ENCODE data around the gene SPRN.
"Not testable (repeated sequence)": the region's sequence is repeated elsewhere in the genome, so short reads cannot be mapped to it uniquely, and the experiment has no call there.

SPRN gene

GRCh38 chr10:133456041-133456951, 31.9 kb upstream of the SPRN start:
- DNase-seq = no peak

DNA sequence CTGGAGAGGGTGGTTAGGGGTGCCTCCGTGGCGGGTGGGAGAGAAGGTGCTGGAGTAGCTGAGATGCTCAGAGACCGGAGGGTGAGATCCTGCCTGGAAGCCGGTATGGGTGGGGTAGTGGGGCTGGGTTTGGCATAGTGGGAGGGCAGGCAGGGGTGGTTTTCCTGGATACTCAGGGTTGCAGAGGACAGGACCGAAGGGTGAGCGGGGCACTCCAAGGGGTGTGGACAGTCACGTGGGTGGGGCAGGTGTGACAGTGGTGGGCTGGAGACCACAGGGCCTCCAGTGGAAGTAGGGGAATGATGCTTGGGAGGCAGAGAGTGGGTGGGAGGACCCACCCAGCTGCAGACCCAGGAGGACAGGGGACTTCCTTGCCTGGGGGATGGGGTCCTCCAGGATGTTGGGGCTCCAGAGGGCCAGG, 31.2 kb upstream of the SPRN start:
- no peak for DNase-seq

DNA sequence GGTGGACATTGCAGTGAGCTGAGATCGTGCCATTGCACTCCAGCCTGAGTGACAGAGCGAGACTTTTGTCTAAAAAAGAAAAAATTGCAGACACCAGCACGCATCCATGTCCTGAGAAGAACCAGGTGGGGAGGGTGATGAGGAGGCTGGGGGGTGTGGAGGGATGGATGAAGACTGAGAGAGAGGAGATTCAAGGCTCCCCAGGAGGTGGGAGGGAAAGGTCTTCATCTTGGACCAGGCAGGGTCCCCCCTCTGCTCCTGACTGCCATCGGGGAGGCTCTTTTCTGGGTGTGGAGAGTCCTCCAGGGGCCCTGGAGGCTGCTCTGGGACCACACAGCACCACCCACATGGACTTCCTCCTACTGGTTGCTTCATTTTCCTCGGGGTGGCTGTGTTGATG, 30.8 kb upstream of the SPRN start:
- no peak for DNase-seq

DNA sequence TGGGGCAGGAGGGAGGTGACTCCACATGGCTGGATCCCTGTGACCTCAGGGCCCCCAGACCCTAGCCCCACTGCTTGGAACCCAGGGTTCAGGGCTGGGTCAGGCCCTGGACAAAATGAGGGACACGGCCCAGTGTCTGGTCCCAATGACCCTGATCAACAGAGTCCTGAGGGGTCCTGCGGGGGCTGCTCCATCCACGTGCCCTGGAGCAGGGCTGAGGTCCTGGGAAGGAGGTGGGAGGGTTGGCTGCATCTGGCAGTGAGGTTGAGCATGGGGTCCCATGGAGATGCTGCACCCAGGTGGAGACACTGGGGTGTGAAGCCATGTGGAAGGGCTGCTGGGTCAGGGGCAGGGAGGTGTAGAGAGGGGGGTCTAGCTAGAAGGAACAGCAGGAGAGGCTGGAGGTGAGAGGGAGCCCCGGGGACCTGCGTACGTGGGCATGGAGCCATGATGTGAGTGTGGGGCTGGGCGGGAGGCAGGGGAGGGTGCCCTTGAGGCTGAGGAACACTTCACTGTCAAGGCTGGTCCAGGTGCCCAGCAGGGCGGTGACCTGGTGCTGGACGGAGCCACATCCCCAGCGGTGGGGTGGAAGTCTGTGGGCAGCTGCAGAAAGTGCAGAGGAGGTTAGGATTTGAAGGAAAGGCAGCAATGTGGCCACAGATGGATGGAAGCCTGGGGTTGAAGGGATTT, 29.9 kb upstream of the SPRN start:
- DNase-seq = no peak

- no peak for DNase-seq
These were observed 29.2 kb upstream of the SPRN start, which contains the start of gene SCART1 for GRCh38 chr10:133453516-133454203. Gene SCART1 (plus strand): TSS chr10:133453945. CDS start chr10:133453998, 53 bp downstream.

GRCh38 chr10:133452453-133452852, 28.0 kb upstream of the SPRN start:
- DNase-seq = no peak

DNA sequence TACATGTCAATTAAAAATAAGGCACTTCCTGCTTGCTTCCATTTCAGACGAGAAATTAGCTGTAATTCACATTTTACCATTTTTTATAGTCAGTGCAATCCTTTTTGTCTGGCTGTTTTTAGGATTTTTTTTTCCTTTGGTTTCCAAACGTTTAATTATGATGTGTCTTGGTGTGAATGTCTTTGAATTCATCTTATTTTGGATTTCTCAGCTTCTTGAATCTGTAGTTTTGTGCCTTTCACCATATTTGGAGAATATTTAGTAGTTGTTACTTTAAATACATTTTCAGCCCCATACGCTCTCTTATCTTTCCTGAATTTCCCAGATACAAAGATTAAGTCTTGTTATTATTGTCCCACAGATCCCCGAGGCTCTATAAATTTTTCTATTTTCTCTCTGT, 26.9 kb upstream of the SPRN start:
- no peak for DNase-seq

DNA sequence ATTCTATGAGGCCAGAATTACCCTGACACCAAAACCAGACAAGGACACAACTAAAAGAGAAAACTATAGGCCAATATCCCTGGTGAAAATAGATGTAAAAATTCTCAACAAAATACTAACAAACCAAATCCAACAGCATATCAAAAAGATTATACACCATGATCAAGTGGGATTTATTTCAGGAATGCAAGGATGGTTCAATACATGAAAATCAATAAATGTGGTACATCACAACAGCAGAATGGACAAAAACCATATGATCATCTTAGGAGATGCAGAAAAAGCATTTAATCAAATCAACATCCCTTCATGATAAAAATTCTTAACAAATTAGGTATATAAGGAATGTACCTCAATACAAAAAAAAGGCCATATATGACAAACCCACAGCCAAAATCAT, 23.7 kb upstream of the SPRN start:
- no peak for DNase-seq

- DNase-seq = no peak
These were observed 22.6 kb upstream of the SPRN start for GRCh38 chr10:133446979-133447378.

GRCh38 chr10:133445751-133446708, 21.6 kb upstream of the SPRN start:
- no peak for DNase-seq

GRCh38 chr10:133445268-133445732, 20.9 kb upstream of the SPRN start:
- no peak for DNase-seq

DNA sequence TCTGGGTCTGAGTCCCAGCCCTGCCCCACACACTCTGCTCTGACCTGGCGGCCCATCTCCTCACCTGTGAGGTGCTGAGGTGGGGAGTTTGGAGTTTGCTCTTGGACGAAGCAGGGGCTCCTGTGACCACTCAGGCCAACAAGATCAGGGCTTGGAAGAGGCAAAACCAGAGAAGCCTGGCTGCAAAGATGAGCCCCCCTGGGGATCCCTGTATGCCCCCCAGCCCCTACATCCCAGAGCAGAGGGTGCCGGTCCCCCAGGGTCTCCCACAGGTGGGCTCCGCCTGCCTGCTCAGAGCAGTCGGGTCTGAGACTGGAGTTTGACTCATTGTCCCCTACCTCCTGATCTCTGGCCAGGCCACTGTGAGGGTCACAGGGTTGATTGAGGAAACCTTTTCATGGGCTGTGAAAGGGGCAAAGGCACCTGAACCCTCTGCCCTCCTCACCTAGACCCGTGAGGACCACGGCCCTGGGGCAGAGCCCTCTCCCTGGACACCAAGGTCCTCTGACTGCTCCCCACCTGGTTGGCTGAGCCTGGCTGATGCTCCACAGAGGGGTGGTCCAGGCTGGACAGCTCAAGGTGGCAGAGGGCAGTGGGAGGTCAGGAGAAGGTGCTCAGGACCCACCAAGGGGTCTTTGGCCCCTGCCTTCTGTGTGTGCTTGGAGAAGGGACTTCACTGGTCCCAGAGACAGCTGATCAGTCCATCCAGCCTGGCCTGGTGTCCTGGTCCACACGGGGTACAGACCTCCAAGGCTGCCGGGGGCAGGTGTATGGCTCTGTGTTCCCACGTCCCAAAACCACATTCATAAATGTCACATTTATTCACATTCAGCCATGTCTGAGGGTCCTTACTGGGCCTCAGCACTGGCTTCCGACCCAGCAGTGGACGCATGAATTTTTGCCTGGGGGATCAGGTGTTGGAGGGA, 20.2 kb upstream of the SPRN start:
- no peak for DNase-seq

DNA sequence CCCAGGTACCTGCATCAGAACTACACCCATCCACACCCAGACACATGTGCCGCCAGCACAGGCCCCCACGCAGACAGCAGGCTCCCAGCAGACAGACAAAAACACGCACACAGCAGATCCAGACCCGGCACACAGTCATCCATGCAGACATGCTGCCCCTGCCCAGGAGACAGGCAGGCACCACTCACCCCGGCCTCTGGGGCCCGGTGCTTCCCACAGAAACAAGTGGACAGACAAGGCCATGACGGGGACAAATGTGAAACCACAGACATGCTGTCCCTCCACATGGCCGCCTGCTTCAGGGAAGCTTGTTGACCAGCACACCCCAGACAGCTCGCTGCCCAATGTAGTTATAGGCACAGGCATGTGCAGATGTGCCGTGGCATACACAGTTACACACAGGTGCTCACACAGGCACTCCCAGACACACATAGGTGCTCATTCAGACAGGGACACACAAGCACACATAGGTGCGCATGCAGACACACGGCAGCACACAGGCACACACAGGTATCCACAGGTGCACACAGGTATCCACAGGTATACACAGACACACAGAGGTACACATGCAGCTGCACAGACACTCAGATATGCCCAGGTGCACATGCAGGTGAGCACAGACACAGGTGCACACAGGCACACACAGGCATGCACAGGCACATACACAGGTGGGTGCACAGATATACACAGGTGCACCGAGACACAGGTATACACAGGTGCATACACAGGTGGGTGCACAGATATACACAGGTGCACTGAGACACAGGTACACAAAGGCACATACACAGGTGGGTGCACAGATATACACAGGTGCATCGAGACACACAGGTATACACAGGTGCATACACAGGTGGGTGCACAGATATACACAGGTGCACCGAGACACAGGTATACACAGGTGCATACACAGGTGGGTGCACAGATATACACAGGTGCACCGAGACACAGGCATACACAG, 18.8 kb upstream of the SPRN start:
- no peak for DNase-seq

- DNase-seq = no peak
These were observed 18.0 kb upstream of the SPRN start for GRCh38 chr10:133442191-133442966.

GRCh38 chr10:133441780-133442179, 17.4 kb upstream of the SPRN start:
- no peak for DNase-seq

DNA sequence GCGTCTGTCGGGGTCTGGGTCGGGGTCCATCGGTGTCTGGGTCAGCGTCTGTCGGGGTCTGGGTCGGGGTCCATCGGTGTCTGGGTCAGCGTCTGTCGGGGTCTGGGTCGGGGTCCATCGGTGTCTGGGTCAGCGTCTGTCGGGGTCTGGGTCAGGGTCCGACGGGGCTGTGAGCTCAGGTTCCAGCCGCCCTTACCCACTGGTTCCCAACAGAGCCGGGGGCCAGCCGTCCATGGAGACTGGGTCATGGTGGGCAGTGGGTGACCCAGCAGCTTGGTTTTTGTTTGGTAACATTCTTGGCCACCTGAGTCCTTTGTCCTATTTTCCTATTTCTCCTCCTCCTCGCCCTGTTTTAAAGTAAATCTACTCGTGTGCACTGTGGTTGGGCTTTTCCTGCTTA, 16.9 kb upstream of the SPRN start:
- DNase-seq = not testable (repeated sequence)

DNA sequence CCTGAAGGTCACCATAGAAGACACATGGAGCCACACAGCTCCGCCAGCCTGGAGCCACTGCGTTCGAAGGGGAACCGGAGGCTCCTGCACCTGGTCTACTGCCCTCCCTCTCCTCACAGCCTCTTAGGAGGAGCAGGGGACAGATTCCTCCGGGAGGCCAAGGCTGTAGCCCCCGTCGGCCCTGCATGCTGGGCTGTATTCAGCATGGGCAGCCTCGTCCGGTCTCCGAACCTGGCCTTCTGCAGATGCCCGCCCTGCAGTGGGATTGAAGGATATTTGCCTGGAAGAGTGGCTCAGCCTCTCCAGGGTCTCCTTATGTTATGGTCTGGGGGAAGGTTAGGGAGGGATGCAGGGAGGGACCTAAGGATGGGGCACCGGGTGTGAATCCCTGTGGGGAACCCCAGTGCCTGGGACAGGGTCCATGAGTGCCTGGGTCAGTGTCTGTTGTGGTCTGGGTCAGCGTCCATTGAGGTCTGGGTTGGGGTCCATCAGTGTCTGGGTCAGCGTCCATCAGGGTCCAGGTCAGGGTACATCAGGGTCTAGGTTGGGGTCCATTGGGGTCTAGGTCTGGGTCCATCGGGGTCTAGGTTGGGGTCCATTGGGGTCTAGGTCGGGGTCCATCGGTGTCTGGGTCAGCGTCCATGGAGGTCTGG, 16.3 kb upstream of the SPRN start:
- no peak for DNase-seq
